ENCODE results near the gene SOCS2.

- TF ChIP-seq CTCF (IDR thresholded peaks at IDR 0.05), result no peak
- TF ChIP-seq POLR2A (IDR thresholded peaks at IDR 0.05), result no peak
Measured at GRCh38 chr12:93621986-93622385, 49.5 kb downstream of the SOCS2 start.
